ENCODE results near the gene ADSL. TPM values are rescaled to one million over a fixed set of nuclear protein-coding genes. Genes with fewer than 3 reads are reported as not detected.

Gene ADSL
- total and polyA plus RNA-seq, 4 donors, result 19.4 to 54.5 (median 39.8) TPM

GRCh38 chr22:40415531-40416266 lies 69.4 kb downstream of the ADSL start:
- H3K4me3 ChIP-seq (ENCODE audit: low read depth in 1 of 3, low read length in 3 of 3), result no peak overlapping the region
- peaks cover 0 to 34% (median 15%) of the 10 kb centered on the region in 4 donors for H3K36me3 ChIP-seq (ENCODE audit: control insufficient read depth in 4 of 4, insufficient read depth in 3 of 4, low read depth in 1 of 4, low read length in 3 of 4)
- DNase-seq (ENCODE audit: low spot score), result no peak
- no peaks in the 10 kb centered on the region for H3K27me3 ChIP-seq (ENCODE audit: control insufficient read depth in 4 of 4, insufficient read depth in 4 of 4, low read length in 3 of 4)
- TF ChIP-seq REST (IDR thresholded peaks at IDR 0.05), result no peak
- no peak for TF ChIP-seq YY1 (IDR thresholded peaks at IDR 0.05)
- no peak overlapping the region for H3K9ac ChIP-seq (ENCODE audit: low read depth in 1 of 2, low read length in 2 of 2)
- no peaks in the 10 kb centered on the region for H3K9me3 ChIP-seq (ENCODE audit: control insufficient read depth in 4 of 4, low read length in 3 of 4)
- peaks cover 0 to 13% (median 9%) of the 10 kb centered on the region in 4 donors for H3K4me1 ChIP-seq (ENCODE audit: control insufficient read depth in 4 of 4, insufficient read depth in 4 of 4, low read length in 3 of 4)
- 76% methylated on average over 19 of the region's 19 CpGs for WGBS
- H3K27ac ChIP-seq (ENCODE audit: low read depth in 1 of 2, low read length in 2 of 2), result no peak overlapping the region

DNA sequence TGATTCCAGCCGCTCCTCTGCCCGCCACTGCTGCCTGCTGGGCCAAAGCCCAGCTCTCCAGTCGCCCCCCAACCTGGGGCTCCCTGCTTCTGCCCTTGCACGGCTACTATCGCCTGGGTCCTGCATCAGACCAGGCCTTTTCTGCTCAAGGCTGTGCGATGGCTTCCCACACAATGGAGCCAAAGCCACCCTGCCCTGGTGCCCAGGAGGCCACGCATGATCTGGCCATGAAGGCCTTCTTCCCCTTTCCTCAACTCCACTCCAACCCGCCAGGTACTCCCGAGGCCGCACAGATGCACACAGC lies 69.9 kb downstream of the ADSL start:
- H3K27me3 ChIP-seq (ENCODE audit: control insufficient read depth in 4 of 4, insufficient read depth in 4 of 4, low read length in 3 of 4), result no peaks in the 10 kb centered on the region
- H3K9me3 ChIP-seq (ENCODE audit: control insufficient read depth in 4 of 4, low read length in 3 of 4), result no peaks in the 10 kb centered on the region
- no peak overlapping the region for H3K27ac ChIP-seq (ENCODE audit: low read depth in 1 of 2, low read length in 2 of 2)
- WGBS, result 98% methylated on average over 10 of the region's 10 CpGs
- no peak overlapping the region for H3K4me3 ChIP-seq (ENCODE audit: low read depth in 1 of 3, low read length in 3 of 3)
- H3K9ac ChIP-seq (ENCODE audit: low read depth in 1 of 2, low read length in 2 of 2), result no peak overlapping the region
- peaks cover 0 to 8% (median 3%) of the 10 kb centered on the region in 4 donors for H3K4me1 ChIP-seq (ENCODE audit: control insufficient read depth in 4 of 4, insufficient read depth in 4 of 4, low read length in 3 of 4)
- TF ChIP-seq, protein P1, sequence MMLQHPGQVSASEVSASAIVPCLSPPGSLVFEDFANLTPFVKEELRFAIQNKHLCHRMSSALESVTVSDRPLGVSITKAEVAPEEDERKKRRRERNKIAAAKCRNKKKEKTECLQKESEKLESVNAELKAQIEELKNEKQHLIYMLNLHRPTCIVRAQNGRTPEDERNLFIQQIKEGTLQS (IDR thresholded peaks at IDR 0.05), result no peak
- TF ChIP-seq SP1 (IDR thresholded peaks at IDR 0.05), result no peak
- TF ChIP-seq YY1 (IDR thresholded peaks at IDR 0.05), result no peak
- TF ChIP-seq TAF1 (conservative IDR thresholded peaks at IDR 0.05), result no peak
- no peak for TF ChIP-seq REST (IDR thresholded peaks at IDR 0.05)
- no peak for DNase-seq (ENCODE audit: low spot score)
- peaks cover 4 to 39% (median 16%) of the 10 kb centered on the region in 4 donors for H3K36me3 ChIP-seq (ENCODE audit: control insufficient read depth in 4 of 4, insufficient read depth in 3 of 4, low read depth in 1 of 4, low read length in 3 of 4)

DNA sequence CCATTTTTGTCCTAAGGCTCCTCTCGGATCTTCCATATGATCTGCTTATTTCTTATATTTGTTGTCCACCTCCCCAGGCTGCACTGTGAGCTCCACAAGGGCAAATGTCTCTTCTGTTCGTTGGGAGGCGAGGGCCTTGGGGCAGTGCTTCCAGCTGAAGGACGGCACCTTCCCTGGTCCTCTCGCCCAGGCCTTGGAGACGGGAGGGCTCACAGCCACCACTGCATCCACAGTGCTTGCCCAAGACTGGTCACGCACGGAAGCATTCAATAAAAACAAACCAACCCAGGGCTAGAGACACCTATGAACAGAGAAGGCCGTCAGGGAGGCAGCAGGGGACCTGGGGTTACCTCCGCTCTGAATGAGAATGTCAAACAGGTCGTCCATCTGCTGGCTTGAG lies 70.3 kb downstream of the ADSL start:
- H3K4me1 ChIP-seq (ENCODE audit: control insufficient read depth in 4 of 4, insufficient read depth in 4 of 4, low read length in 3 of 4), result peaks cover 0 to 4% (median 0%) of the 10 kb centered on the region in 4 donors
- no peaks in the 10 kb centered on the region for H3K27me3 ChIP-seq (ENCODE audit: control insufficient read depth in 4 of 4, insufficient read depth in 4 of 4, low read length in 3 of 4)
- no peak overlapping the region for H3K9ac ChIP-seq (ENCODE audit: low read depth in 1 of 2, low read length in 2 of 2)
- TF ChIP-seq CTCF (IDR thresholded peaks at IDR 0.05; ENCODE audit: low read depth, low read length, missing input control), result no peak
- H3K9me3 ChIP-seq (ENCODE audit: control insufficient read depth in 4 of 4, low read length in 3 of 4), result no peaks in the 10 kb centered on the region
- H3K4me3 ChIP-seq (ENCODE audit: low read depth in 1 of 3, low read length in 3 of 3), result no peak overlapping the region
- 95% methylated on average over 11 of the region's 11 CpGs for WGBS
- peaks cover 4 to 39% (median 15%) of the 10 kb centered on the region in 4 donors for H3K36me3 ChIP-seq (ENCODE audit: control insufficient read depth in 4 of 4, insufficient read depth in 3 of 4, low read depth in 1 of 4, low read length in 3 of 4)
- no peak for DNase-seq (ENCODE audit: low spot score)
- H3K27ac ChIP-seq (ENCODE audit: low read depth in 1 of 2, low read length in 2 of 2), result no peak overlapping the region

Measured in liver (tissue), 9 donors.